ENCODE measurements around the gene WDR64. TPM values are rescaled to one million over a fixed set of nuclear protein-coding genes. Genes with fewer than 3 reads are reported as not detected.

WDR64 gene
- total RNA-seq, 1 experiment from 2014 or later, result not detected

DNA sequence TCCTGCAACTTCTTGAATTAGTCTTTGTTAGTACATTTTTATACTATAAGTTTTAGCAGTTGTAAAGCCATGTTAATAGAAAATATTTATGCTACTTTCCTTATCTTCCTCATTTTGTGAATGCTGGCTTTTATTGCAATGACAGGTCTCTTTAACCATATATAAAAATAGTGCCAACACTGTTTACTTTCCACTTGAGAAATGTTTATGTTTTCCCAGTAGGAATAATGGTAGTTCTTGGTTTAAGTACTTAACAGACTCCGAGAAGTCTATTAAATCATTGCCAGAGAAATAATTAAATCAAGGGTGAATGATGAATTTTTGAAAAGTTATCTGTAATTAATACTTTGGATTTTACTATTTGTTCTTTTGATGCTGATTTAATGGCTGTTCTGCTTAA lies 21.6 kb upstream of the WDR64 start:
- intact Hi-C loops (cut with micrococcal nuclease; ENCODE audit: unreplicated experiment), result no loop called here
- no peak overlapping the region for H3K4me3 Mint-ChIP-seq (ENCODE audit: unreplicated experiment)
- Histone ChIP-seq H3K4me3 (ENCODE audit: low read depth, low read length) (no peak overlapping the region), H3K36me3 (ENCODE audit: control insufficient read depth, insufficient read depth, low read length) (peaks cover 1% of the 10 kb centered on the region; the same call in 1 of the 2 replicates), H3K27me3 (replicated peaks; ENCODE audit: control insufficient read depth, insufficient read depth, low read length) (no peaks in the 10 kb centered on the region), H3K9me3 (peaks cover 3% of the 10 kb centered on the region; the same call in 1 of the 2 replicates), H3K4me1 (peaks cover 13% of the 10 kb centered on the region)
- POLR2A ChIA-PET, result no interaction called here
- TF ChIP-seq, protein P1, sequence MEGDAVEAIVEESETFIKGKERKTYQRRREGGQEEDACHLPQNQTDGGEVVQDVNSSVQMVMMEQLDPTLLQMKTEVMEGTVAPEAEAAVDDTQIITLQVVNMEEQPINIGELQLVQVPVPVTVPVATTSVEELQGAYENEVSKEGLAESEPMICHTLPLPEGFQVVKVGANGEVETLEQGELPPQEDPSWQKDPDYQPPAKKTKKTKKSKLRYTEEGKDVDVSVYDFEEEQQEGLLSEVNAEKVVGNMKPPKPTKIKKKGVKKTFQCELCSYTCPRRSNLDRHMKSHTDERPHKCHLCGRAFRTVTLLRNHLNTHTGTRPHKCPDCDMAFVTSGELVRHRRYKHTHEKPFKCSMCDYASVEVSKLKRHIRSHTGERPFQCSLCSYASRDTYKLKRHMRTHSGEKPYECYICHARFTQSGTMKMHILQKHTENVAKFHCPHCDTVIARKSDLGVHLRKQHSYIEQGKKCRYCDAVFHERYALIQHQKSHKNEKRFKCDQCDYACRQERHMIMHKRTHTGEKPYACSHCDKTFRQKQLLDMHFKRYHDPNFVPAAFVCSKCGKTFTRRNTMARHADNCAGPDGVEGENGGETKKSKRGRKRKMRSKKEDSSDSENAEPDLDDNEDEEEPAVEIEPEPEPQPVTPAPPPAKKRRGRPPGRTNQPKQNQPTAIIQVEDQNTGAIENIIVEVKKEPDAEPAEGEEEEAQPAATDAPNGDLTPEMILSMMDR (IDR thresholded peaks at IDR 0.05; ENCODE audit: insufficient read depth in 1 of 2, low read depth in 1 of 2, low read length in 1 of 2, severe bottlenecking in 1 of 2, unreplicated experiment in 1 of 2), result no peak
- H3K9me3 Mint-ChIP-seq (ENCODE audit: unreplicated experiment), result peaks cover 9% of the 10 kb centered on the region
- H3K36me3 Mint-ChIP-seq (ENCODE audit: insufficient read depth, unreplicated experiment), result peaks cover 31% of the 10 kb centered on the region
- no TSS peak for BruUV-seq (replicated peaks)
- CTCF ChIA-PET, result no interaction called here
- DNase-seq, result no peak
- H3K27me3 Mint-ChIP-seq (ENCODE audit: insufficient read depth, unreplicated experiment), result no peaks in the 10 kb centered on the region
- H3K27ac Mint-ChIP-seq (ENCODE audit: unreplicated experiment), result no peak overlapping the region
- H3K4me1 Mint-ChIP-seq (ENCODE audit: low read depth, unreplicated experiment), result peaks cover 17% of the 10 kb centered on the region

- H3K4me3 ChIP-seq (ENCODE audit: low read depth, low read length), result no peak overlapping the region
- no peak for DNase-seq
- Mint-ChIP-seq H3K4me3 (ENCODE audit: unreplicated experiment) (no peak overlapping the region), H3K27ac (ENCODE audit: unreplicated experiment) (no peak overlapping the region), H3K9me3 (ENCODE audit: unreplicated experiment) (peaks cover 10% of the 10 kb centered on the region), H3K36me3 (ENCODE audit: insufficient read depth, unreplicated experiment) (peaks cover 34% of the 10 kb centered on the region), H3K4me1 (ENCODE audit: low read depth, unreplicated experiment) (peaks cover 18% of the 10 kb centered on the region), H3K27me3 (ENCODE audit: insufficient read depth, unreplicated experiment) (no peaks in the 10 kb centered on the region)
- no peaks in the 10 kb centered on the region for H3K27me3 ChIP-seq (replicated peaks; ENCODE audit: control insufficient read depth, insufficient read depth, low read length)
- POLR2A ChIA-PET, result no interaction called here
- peaks cover 3% of the 10 kb centered on the region; the same call in 1 of the 2 replicates for H3K9me3 ChIP-seq
- TF ChIP-seq, protein P1 (IDR thresholded peaks at IDR 0.05; ENCODE audit: insufficient read depth in 1 of 2, low read depth in 1 of 2, low read length in 1 of 2, severe bottlenecking in 1 of 2, unreplicated experiment in 1 of 2), result no peak
- intact Hi-C loops (cut with micrococcal nuclease; ENCODE audit: unreplicated experiment), result no loop called here
- BruUV-seq (replicated peaks), result no TSS peak
- peaks cover 1% of the 10 kb centered on the region; the same call in 1 of the 2 replicates for H3K36me3 ChIP-seq (ENCODE audit: control insufficient read depth, insufficient read depth, low read length)
- peaks cover 17% of the 10 kb centered on the region for H3K4me1 ChIP-seq
- CTCF ChIA-PET, result no interaction called here
Observed at GRCh38 chr1:241630899-241631298, 21.2 kb upstream of the WDR64 start.

GRCh38 chr1:241631674-241632073 lies 20.4 kb upstream of the WDR64 start:
- H3K36me3 ChIP-seq (ENCODE audit: control insufficient read depth, insufficient read depth, low read length), result peaks cover 1% of the 10 kb centered on the region; the same call in 1 of the 2 replicates
- peaks cover 3% of the 10 kb centered on the region; the same call in 1 of the 2 replicates for H3K9me3 ChIP-seq
- no peaks in the 10 kb centered on the region for H3K27me3 ChIP-seq (replicated peaks; ENCODE audit: control insufficient read depth, insufficient read depth, low read length)
- H3K4me3 ChIP-seq (ENCODE audit: low read depth, low read length), result no peak overlapping the region
- no TSS peak for BruUV-seq (replicated peaks)
- Mint-ChIP-seq H3K27ac (ENCODE audit: unreplicated experiment) (no peak overlapping the region), H3K36me3 (ENCODE audit: insufficient read depth, unreplicated experiment) (peaks cover 34% of the 10 kb centered on the region), H3K4me3 (ENCODE audit: unreplicated experiment) (no peak overlapping the region), H3K4me1 (ENCODE audit: low read depth, unreplicated experiment) (peaks cover 18% of the 10 kb centered on the region), H3K9me3 (ENCODE audit: unreplicated experiment) (peaks cover 10% of the 10 kb centered on the region), H3K27me3 (ENCODE audit: insufficient read depth, unreplicated experiment) (no peaks in the 10 kb centered on the region)
- intact Hi-C loops (cut with micrococcal nuclease; ENCODE audit: unreplicated experiment), result no loop called here
- DNase-seq, result no peak
- H3K4me1 ChIP-seq, result peaks cover 25% of the 10 kb centered on the region
- CTCF ChIA-PET, result no interaction called here
- TF ChIP-seq, protein P1 (IDR thresholded peaks at IDR 0.05; ENCODE audit: insufficient read depth in 1 of 2, low read depth in 1 of 2, low read length in 1 of 2, severe bottlenecking in 1 of 2, unreplicated experiment in 1 of 2), result no peak
- POLR2A ChIA-PET, result no interaction called here

Measured in Caco-2 (cell line).